Stimulated activated effector memory CD8-positive, alpha-beta T cell treated with anti-CD3 and anti-CD28 coated beads, Interleukin-12 subunit alpha, Interleukin-12 subunit beta, amount 100 ng/mL, for 72 hours (primary cell): Measurements from ENCODE around the gene POLR2J2.
"Not testable (repeated sequence)": the region's sequence is repeated elsewhere in the genome, so short reads cannot be mapped to it uniquely, and the experiment has no call there.

Experiments
- ATAC-seq: fragments of 150-1000 bp; cut with Tn5 transposase; 2 replicates; pipeline ENCODE4 v1.10.0; 2021
- DNase-seq, 2 donors: peaks; one replicate each; pipeline ENCODE4 v3.0.0; 2021 to 2022; ENCODE audit warnings: low spot score in 2 of 2
- H3K27ac Mint-ChIP-seq: one replicate; pipeline ENCODE4 v1.8.0; 2022; ENCODE audit warnings: mild to moderate bottlenecking, mixed read lengths
- H3K36me3 Mint-ChIP-seq: one replicate; pipeline ENCODE4 v1.8.0; 2022; ENCODE audit warnings: mild to moderate bottlenecking, mixed read lengths
- H3K4me1 Mint-ChIP-seq: one replicate; pipeline ENCODE4 v1.8.0; 2022; ENCODE audit warnings: mixed read lengths
- H3K4me3 Mint-ChIP-seq: one replicate; pipeline ENCODE4 v1.8.0; 2022; ENCODE audit warnings: mild to moderate bottlenecking, mixed read lengths
- H3K9me3 Mint-ChIP-seq: one replicate; pipeline ENCODE4 v1.8.0; 2022; ENCODE audit warnings: mixed read lengths

Gene POLR2J2

DNA sequence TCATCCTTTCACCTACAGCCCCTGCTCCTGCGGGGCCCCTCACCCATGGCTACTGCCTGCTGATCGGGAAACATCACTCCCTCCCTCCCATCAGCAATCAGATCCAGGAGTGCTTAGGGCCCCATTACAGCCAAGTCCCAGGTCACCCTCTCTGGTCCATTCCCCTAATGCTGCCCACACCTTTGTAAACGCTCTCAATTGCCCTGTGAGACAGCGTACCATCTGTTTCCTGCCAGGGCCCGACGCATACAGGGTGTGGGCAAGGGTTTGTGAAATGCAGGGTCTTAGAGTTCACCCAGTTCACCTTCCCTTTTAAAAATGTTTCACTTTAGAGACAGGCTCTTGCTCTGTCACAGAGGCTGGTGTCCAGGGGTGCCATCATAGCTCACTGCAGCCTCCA, 37.2 kb downstream of the POLR2J2 start:
- not testable (repeated sequence) for H3K36me3 Mint-ChIP-seq, H3K27ac Mint-ChIP-seq, H3K4me1 Mint-ChIP-seq, H3K4me3 Mint-ChIP-seq, ATAC-seq, DNase-seq, H3K9me3 Mint-ChIP-seq

DNA sequence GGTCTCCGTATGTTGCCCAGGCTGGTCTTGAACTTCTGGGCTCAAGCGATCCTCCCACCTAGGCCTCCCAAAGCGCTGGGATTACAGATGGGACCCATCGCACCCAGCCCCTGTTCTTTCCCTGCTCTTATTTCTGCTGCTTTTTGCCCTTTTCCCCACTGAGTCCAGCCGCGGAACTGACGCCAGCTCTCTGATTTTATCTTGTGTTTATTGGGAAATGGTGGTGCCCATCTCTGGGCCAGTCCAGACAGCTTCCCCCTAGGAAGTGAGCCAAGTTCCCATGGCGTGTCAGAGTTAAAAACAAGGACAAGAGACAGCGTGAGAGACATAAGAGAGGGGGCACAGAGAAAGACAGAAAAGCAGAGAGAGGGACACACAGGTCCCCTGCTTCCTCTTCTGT, 40.8 kb downstream of the POLR2J2 start:
- ATAC-seq, H3K36me3 Mint-ChIP-seq, H3K27ac Mint-ChIP-seq, H3K4me1 Mint-ChIP-seq, H3K9me3 Mint-ChIP-seq, H3K4me3 Mint-ChIP-seq: not testable (repeated sequence)
- peak in 1 of 2 donors; percentile 48 for DNase-seq

GRCh38 chr7:102627271-102627904, 44.1 kb downstream of the POLR2J2 start:
- not testable (repeated sequence) for H3K4me3 Mint-ChIP-seq, DNase-seq, ATAC-seq, H3K27ac Mint-ChIP-seq, H3K9me3 Mint-ChIP-seq, H3K36me3 Mint-ChIP-seq, H3K4me1 Mint-ChIP-seq

DNA sequence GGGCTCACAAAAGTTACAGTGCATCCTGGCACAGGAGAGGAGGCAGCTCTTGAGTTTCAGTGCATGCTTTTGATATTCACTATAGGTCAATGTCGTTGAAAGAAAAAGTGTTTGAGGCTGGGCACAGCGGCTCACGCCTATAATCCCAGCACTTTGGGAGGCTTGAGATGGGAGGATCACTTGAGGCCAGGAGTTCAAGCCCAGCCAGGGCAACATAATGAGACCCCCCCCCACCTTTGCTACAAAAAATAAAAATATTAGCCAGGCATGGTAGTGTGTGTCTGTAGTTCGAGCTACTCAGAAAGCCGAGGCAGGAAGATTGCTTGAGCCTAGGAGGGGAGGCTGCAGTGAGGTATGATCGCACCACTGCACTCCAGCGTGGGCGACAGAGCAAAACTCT, 53.3 kb downstream of the POLR2J2 start:
- H3K4me3 Mint-ChIP-seq, H3K4me1 Mint-ChIP-seq, H3K27ac Mint-ChIP-seq, H3K9me3 Mint-ChIP-seq, H3K36me3 Mint-ChIP-seq, ATAC-seq: not testable (repeated sequence)
- DNase-seq: peak in 1 of 2 donors; percentile 47

- not testable (repeated sequence) for H3K9me3 Mint-ChIP-seq, H3K27ac Mint-ChIP-seq, H3K36me3 Mint-ChIP-seq, H3K4me3 Mint-ChIP-seq, H3K4me1 Mint-ChIP-seq
- ATAC-seq: peak; percentile 92
- DNase-seq: peak in 1 of 2 donors; percentile 85
Observed at GRCh38 chr7:102616507-102617125, 54.8 kb downstream of the POLR2J2 start, which contains the start of gene RASA4. TSS of gene RASA4 (minus strand) at chr7:102616756. CDS start at chr7:102616689, 67 bp downstream.
